H9 (cell line): Measurements from ENCODE around the gene CRYZ. TPM values are rescaled to one million over a fixed set of nuclear protein-coding genes. Genes with fewer than 3 reads are reported as not detected.

ENCODE experiments used
- DNase-seq: peaks from one replicate; pipeline ENCODE4 v3.0.0-alpha.2; 2017
- H2AFZ ChIP-seq: one replicate; pipeline ENCODE4 v1.6.1; 2013; ENCODE audit warnings: mild to moderate bottlenecking, low read length, control low read depth, moderate library complexity
- H2AK5ac ChIP-seq: 2 replicates; pipeline ENCODE4 v1.6.1; 2013; ENCODE audit warnings: low read length, control low read depth, mixed read lengths; ENCODE audit not compliant: insufficient read length
- H2BK120ac ChIP-seq: one replicate; pipeline ENCODE4 v1.6.1; 2013; ENCODE audit warnings: low read depth, mild to moderate bottlenecking, low read length, control low read depth, inconsistent platforms; ENCODE audit not compliant: poor library complexity, severe bottlenecking
- H2BK12ac ChIP-seq: 2 replicates; pipeline ENCODE4 v1.6.1; 2013; ENCODE audit warnings: low read length, control low read depth, mixed read lengths, low read depth; ENCODE audit not compliant: insufficient read length
- H2BK15ac ChIP-seq: 2 replicates; pipeline ENCODE4 v1.6.1; 2013; ENCODE audit warnings: low read depth, low read length, control low read depth
- H2BK20ac ChIP-seq: one replicate; pipeline ENCODE4 v1.6.1; 2013; ENCODE audit warnings: low read depth, mild to moderate bottlenecking, low read length, control low read depth, inconsistent platforms; ENCODE audit not compliant: poor library complexity, severe bottlenecking
- H2BK5ac ChIP-seq: 2 replicates; pipeline ENCODE4 v1.6.1; 2013; ENCODE audit warnings: low read length, control low read depth, mixed read lengths; ENCODE audit not compliant: insufficient read length
- H3K14ac ChIP-seq: 2 replicates; pipeline ENCODE4 v1.6.1; 2013; ENCODE audit warnings: low read length, control low read depth; ENCODE audit not compliant: insufficient read depth
- H3K18ac ChIP-seq: 2 replicates; pipeline ENCODE4 v1.6.1; 2013; ENCODE audit warnings: low read depth, mild to moderate bottlenecking, mixed read lengths, low read length, control low read depth; ENCODE audit not compliant: insufficient read length
- H3K23ac ChIP-seq: 2 replicates; pipeline ENCODE4 v1.6.1; 2013; ENCODE audit warnings: low read length, control low read depth, mixed read lengths, low read depth; ENCODE audit not compliant: insufficient read length
- H3K23me2 ChIP-seq: 2 replicates; pipeline ENCODE4 v1.6.1; 2013; ENCODE audit warnings: low read depth, mild to moderate bottlenecking, mixed read lengths, low read length, control low read depth; ENCODE audit not compliant: insufficient read length, poor library complexity, severe bottlenecking
- H3K27ac ChIP-seq: 2 replicates; pipeline ENCODE4 v1.5.1; 2013; ENCODE audit warnings: low read length, control low read depth, mixed read lengths, low read depth; ENCODE audit not compliant: insufficient read length
- H3K27me3 ChIP-seq: 2 replicates; pipeline ENCODE4 v1.6.1; 2013; ENCODE audit warnings: low read length, control low read depth, inconsistent platforms; ENCODE audit not compliant: insufficient read depth
- H3K4ac ChIP-seq: 2 replicates; pipeline ENCODE4 v1.6.1; 2013; ENCODE audit warnings: low read depth, mild to moderate bottlenecking, control low read depth, inconsistent platforms, low read length, moderate library complexity
- H3K4me1 ChIP-seq: 2 replicates; pipeline ENCODE4 v1.6.1; 2013; ENCODE audit warnings: low read length, control low read depth, inconsistent platforms; ENCODE audit not compliant: insufficient read depth
- H3K4me2 ChIP-seq: 2 replicates; pipeline ENCODE4 v1.6.1; 2013; ENCODE audit warnings: low read length, control low read depth, mixed read lengths; ENCODE audit not compliant: insufficient read length, insufficient read depth
- H3K56ac ChIP-seq: 2 replicates; pipeline ENCODE4 v1.6.1; 2013; ENCODE audit warnings: low read depth, mild to moderate bottlenecking, mixed read lengths, low read length, control low read depth; ENCODE audit not compliant: insufficient read length
- H3K79me1 ChIP-seq: 2 replicates; pipeline ENCODE4 v1.6.1; 2013; ENCODE audit warnings: low read depth, mild to moderate bottlenecking, moderate library complexity, low read length, control low read depth, inconsistent platforms; ENCODE audit not compliant: insufficient read depth, poor library complexity, severe bottlenecking
- H3K79me2 ChIP-seq: 2 replicates; pipeline ENCODE4 v1.6.1; 2013; ENCODE audit warnings: low read length, control low read depth, inconsistent platforms; ENCODE audit not compliant: insufficient read depth
- H3K9ac ChIP-seq: 2 replicates; pipeline ENCODE4 v1.6.1; 2013; ENCODE audit warnings: low read length, control low read depth, mixed read lengths; ENCODE audit not compliant: insufficient read length; ENCODE audit errors: extremely low read depth
- H3K9me3 ChIP-seq: one replicate; pipeline ENCODE4 v1.6.1; 2013; ENCODE audit warnings: low read depth, low read length, inconsistent platforms; ENCODE audit not compliant: control insufficient read depth
- H3T11ph ChIP-seq: one replicate; pipeline ENCODE4 v1.6.1; 2013; ENCODE audit warnings: mild to moderate bottlenecking, low read length, control low read depth, inconsistent platforms
- H4K20me1 ChIP-seq: one replicate; pipeline ENCODE4 v1.6.1; 2013; ENCODE audit not compliant: control insufficient read depth, insufficient read length, insufficient read depth
- H4K5ac ChIP-seq: 2 replicates; pipeline ENCODE4 v1.6.1; 2013; ENCODE audit warnings: low read depth, mild to moderate bottlenecking, mixed read lengths, low read length, control low read depth; ENCODE audit not compliant: insufficient read length
- H4K8ac ChIP-seq: replicated peaks from 2 replicates; pipeline ENCODE4 v1.6.1; 2013; ENCODE audit warnings: low read length, control low read depth, mixed read lengths, low read depth; ENCODE audit not compliant: insufficient read length
- H4K91ac ChIP-seq: 2 replicates; pipeline ENCODE4 v1.6.1; 2013; ENCODE audit warnings: low read depth, mild to moderate bottlenecking, moderate library complexity, mixed read lengths, low read length, control low read depth; ENCODE audit not compliant: insufficient read length
- H3K27ac Mint-ChIP-seq, 3 experiments: 2 replicates in 2 of 3; 3 replicates in 1 of 3; pipeline ENCODE4 v1.8.0; 2020 to 2021; ENCODE audit warnings: mixed read lengths in 3 of 3, mild to moderate bottlenecking in 1 of 3, moderate library complexity in 1 of 3
- H3K27me3 Mint-ChIP-seq: 2 replicates; pipeline ENCODE4 v1.8.0; 2021; ENCODE audit warnings: low read depth, mild to moderate bottlenecking, moderate library complexity, mixed read lengths
- H3K36me3 Mint-ChIP-seq, 3 experiments: 2 replicates in 2 of 3; 3 replicates in 1 of 3; pipeline ENCODE4 v1.8.0; 2020 to 2021; ENCODE audit warnings: low read depth in 3 of 3, mixed read lengths in 3 of 3; ENCODE audit not compliant: insufficient read depth in 1 of 3
- H3K4me1 Mint-ChIP-seq, 2 experiments: 2 replicates each; pipeline ENCODE4 v1.8.0; 2020; ENCODE audit warnings: mixed read lengths in 2 of 2
- H3K4me3 Mint-ChIP-seq, 2 experiments: 2 replicates in 1 of 2; 3 replicates in 1 of 2; pipeline ENCODE4 v1.8.0; 2020 to 2021; ENCODE audit warnings: mild to moderate bottlenecking in 2 of 2, mixed read lengths in 2 of 2, moderate library complexity in 1 of 2
- H3K9me3 Mint-ChIP-seq, 2 experiments: 2 replicates in 1 of 2; 3 replicates in 1 of 2; pipeline ENCODE4 v1.8.0; 2020; ENCODE audit warnings: mild to moderate bottlenecking in 2 of 2, mixed read lengths in 2 of 2, moderate library complexity in 1 of 2
- WGBS: extraction: QIAGEN DNeasy Blood & Tissue Kit; methylation state at CpG from one replicate; pipeline ENCODE4 v1.1.7; 2013; ENCODE audit warnings: missing lambda C conversion rate, low lambda C conversion rate, mixed read lengths; ENCODE audit not compliant: insufficient read length; ENCODE audit errors: extremely low coverage; 5-methylcytosine and 5-hydroxymethylcytosine counted together
- total RNA-seq: library from RNA; stranded (reverse); gene quantifications from 2 replicates; pipeline ENCODE4 v1.2.1, GENCODE V29; 2021
- TF ChIP-seq, protein P1 (sequence below): fragments of 200-600 bp; sonication (generic); conservative IDR thresholded peaks from 3 replicates; pipeline ENCODE4 v1.8.0; 2021; ENCODE audit warnings: antibody characterized with exemption, mild to moderate bottlenecking

The CRYZ gene
- total RNA-seq, 1 experiment from 2014 or later: 14.0 TPM

DNA sequence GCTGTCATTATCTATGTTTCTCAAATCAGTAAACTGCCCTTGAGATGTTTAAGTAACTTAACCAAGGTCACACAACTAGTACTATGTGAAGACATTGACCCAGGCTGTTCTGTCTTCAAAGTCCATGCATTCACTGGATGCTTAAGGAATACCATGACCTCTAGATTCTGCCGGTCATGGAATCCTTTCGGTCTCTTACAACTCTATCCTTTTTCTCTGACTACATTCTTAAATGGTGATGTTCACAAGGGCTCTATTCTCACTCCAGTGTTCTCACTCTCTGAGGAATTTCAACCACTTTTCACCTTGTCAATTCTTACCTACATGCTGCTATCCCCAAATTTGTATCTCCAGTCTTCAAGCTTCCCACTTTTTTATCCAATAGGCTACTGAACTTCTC lies 15.2 kb downstream of the CRYZ start:
- Histone ChIP-seq H2BK12ac (no peak overlapping the region), H4K91ac (no peak overlapping the region), H4K20me1 (no peaks in the 10 kb centered on the region), H3K14ac (no peak overlapping the region), H3K23me2 (no peaks in the 10 kb centered on the region), H3K9me3 (no peaks in the 10 kb centered on the region), H3K4me1 (no peaks in the 10 kb centered on the region; the same call in 1 of the 2 replicates), H4K8ac (no peak overlapping the region), H3K9ac (no peak overlapping the region), H3K79me2 (no peaks in the 10 kb centered on the region), H3T11ph (no peak overlapping the region), H2AFZ (no peak overlapping the region), H2AK5ac (no peak overlapping the region), H4K5ac (no peak overlapping the region), H3K27me3 (no peaks in the 10 kb centered on the region), H3K23ac (no peak overlapping the region), H2BK120ac (no peak overlapping the region), H3K56ac (no peak overlapping the region), H3K4me2 (no peak overlapping the region), H3K18ac (no peak overlapping the region), H2BK20ac (no peak overlapping the region), H3K4ac (no peak overlapping the region), H2BK15ac (no peak overlapping the region), H3K27ac (no peak overlapping the region), H2BK5ac (no peak overlapping the region), H3K79me1 (no peaks in the 10 kb centered on the region)
- Mint-ChIP-seq H3K4me3 (no peak overlapping the region), H3K9me3 (no peaks in the 10 kb centered on the region), H3K27me3 (no peaks in the 10 kb centered on the region), H3K4me1 (peaks cover 0 to 7% of the 10 kb centered on the region in 2 experiments; a peak in 2 of 4 replicates), H3K36me3 (peaks cover 0 to 6% (median 0%) of the 10 kb centered on the region in 3 experiments; a peak in 2 of 7 replicates), H3K27ac (no peak overlapping the region)
- TF ChIP-seq, protein P1, sequence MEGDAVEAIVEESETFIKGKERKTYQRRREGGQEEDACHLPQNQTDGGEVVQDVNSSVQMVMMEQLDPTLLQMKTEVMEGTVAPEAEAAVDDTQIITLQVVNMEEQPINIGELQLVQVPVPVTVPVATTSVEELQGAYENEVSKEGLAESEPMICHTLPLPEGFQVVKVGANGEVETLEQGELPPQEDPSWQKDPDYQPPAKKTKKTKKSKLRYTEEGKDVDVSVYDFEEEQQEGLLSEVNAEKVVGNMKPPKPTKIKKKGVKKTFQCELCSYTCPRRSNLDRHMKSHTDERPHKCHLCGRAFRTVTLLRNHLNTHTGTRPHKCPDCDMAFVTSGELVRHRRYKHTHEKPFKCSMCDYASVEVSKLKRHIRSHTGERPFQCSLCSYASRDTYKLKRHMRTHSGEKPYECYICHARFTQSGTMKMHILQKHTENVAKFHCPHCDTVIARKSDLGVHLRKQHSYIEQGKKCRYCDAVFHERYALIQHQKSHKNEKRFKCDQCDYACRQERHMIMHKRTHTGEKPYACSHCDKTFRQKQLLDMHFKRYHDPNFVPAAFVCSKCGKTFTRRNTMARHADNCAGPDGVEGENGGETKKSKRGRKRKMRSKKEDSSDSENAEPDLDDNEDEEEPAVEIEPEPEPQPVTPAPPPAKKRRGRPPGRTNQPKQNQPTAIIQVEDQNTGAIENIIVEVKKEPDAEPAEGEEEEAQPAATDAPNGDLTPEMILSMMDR: no peak
- no CpG with 5 or more reads among the region's 2 CpGs for WGBS
- DNase-seq: no peak
